ENCODE data around the gene LYPD6B. TPM values are rescaled to one million over a fixed set of nuclear protein-coding genes. Genes with fewer than 3 reads are reported as not detected.

LYPD6B gene
- total RNA-seq, 1 experiment from 2014 or later = 2.0 TPM

DNA sequence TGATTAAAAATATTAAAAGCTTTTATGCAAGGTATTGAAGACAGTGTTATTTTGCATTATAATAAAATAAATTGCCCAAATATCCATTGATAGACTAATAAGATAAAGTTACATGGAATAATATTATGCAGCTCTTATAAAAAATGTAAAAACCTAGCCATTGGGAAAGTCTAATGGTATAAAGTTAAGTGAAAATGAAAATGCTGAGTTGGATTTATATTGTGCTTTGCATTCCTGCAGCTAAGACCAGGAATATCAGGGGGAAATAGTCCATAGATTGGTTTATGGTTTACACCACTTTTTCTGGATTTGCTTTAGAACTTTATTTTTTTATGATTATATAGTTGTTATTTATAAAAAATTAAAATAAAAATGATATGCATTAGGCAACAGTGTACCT is 46.1 kb upstream of the LYPD6B start:
- Histone ChIP-seq H4K5ac (ENCODE audit: insufficient read length, low read depth, low read length) (no peak overlapping the region), H3K23ac (ENCODE audit: insufficient read length, low read depth, low read length) (no peak overlapping the region), H3K4me1 (ENCODE audit: insufficient read depth, low read length) (no peaks in the 10 kb centered on the region), H4K20me1 (ENCODE audit: control insufficient read depth, insufficient read depth, insufficient read length) (no peaks in the 10 kb centered on the region), H2AK5ac (ENCODE audit: insufficient read length, low read length) (no peak overlapping the region), H2BK120ac (ENCODE audit: low read depth, low read length, poor library complexity, severe bottlenecking) (no peak overlapping the region), H3K56ac (ENCODE audit: insufficient read length, low read depth, low read length) (no peak overlapping the region), H3K18ac (ENCODE audit: insufficient read length, low read depth, low read length) (no peak overlapping the region), H3K79me2 (ENCODE audit: insufficient read depth, low read length) (no peaks in the 10 kb centered on the region), H2BK15ac (ENCODE audit: low read depth, low read length) (no peak overlapping the region), H3K4ac (ENCODE audit: low read depth, low read length) (no peak overlapping the region), H2BK20ac (ENCODE audit: low read depth, low read length, poor library complexity, severe bottlenecking) (no peak overlapping the region), H3T11ph (ENCODE audit: low read length) (no peak overlapping the region), H2AFZ (ENCODE audit: low read length) (no peak overlapping the region), H3K9me3 (ENCODE audit: control insufficient read depth, low read depth, low read length) (no peaks in the 10 kb centered on the region), H2BK12ac (ENCODE audit: insufficient read length, low read depth, low read length) (no peak overlapping the region), H3K4me2 (ENCODE audit: insufficient read depth, insufficient read length, low read length) (no peak overlapping the region), H3K23me2 (ENCODE audit: insufficient read length, low read depth, low read length, poor library complexity, severe bottlenecking) (no peaks in the 10 kb centered on the region), H3K27ac (ENCODE audit: insufficient read length, low read depth, low read length) (no peak overlapping the region), H3K9ac (ENCODE audit: extremely low read depth, insufficient read length, low read length) (no peak overlapping the region), H2BK5ac (ENCODE audit: insufficient read length, low read length) (no peak overlapping the region), H4K91ac (ENCODE audit: insufficient read length, low read depth, low read length) (no peak overlapping the region), H3K14ac (ENCODE audit: insufficient read depth, low read length) (no peak overlapping the region), H4K8ac (replicated peaks; ENCODE audit: insufficient read length, low read depth, low read length) (no peak overlapping the region), H3K27me3 (ENCODE audit: insufficient read depth, low read length) (no peaks in the 10 kb centered on the region), H3K79me1 (ENCODE audit: insufficient read depth, low read depth, low read length, poor library complexity, severe bottlenecking) (no peaks in the 10 kb centered on the region)
- Mint-ChIP-seq H3K4me1 (peaks cover 6 to 9% of the 10 kb centered on the region in 2 experiments; a peak in 3 of 4 replicates), H3K36me3 (ENCODE audit: insufficient read depth in 1 of 3, low read depth in 3 of 3) (peaks cover 31 to 61% (median 51%) of the 10 kb centered on the region in 3 experiments; a peak in 6 of 7 replicates), H3K4me3 (no peak overlapping the region), H3K27ac (no peak overlapping the region), H3K9me3 (no peaks in the 10 kb centered on the region), H3K27me3 (ENCODE audit: low read depth) (no peaks in the 10 kb centered on the region)
- TF ChIP-seq, protein P1, sequence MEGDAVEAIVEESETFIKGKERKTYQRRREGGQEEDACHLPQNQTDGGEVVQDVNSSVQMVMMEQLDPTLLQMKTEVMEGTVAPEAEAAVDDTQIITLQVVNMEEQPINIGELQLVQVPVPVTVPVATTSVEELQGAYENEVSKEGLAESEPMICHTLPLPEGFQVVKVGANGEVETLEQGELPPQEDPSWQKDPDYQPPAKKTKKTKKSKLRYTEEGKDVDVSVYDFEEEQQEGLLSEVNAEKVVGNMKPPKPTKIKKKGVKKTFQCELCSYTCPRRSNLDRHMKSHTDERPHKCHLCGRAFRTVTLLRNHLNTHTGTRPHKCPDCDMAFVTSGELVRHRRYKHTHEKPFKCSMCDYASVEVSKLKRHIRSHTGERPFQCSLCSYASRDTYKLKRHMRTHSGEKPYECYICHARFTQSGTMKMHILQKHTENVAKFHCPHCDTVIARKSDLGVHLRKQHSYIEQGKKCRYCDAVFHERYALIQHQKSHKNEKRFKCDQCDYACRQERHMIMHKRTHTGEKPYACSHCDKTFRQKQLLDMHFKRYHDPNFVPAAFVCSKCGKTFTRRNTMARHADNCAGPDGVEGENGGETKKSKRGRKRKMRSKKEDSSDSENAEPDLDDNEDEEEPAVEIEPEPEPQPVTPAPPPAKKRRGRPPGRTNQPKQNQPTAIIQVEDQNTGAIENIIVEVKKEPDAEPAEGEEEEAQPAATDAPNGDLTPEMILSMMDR (conservative IDR thresholded peaks at IDR 0.05) = no peak
- DNase-seq = no peak

Data from H9 (cell line).